Calu3 (cell line): Measurements from ENCODE around the gene DGCR6L. TPM values are rescaled to one million over a fixed set of nuclear protein-coding genes. Genes with fewer than 3 reads are reported as not detected.

ENCODE experiments used
- BruUV-seq: library from RNA; stranded (reverse); fragments of 400-500 nt; replicated peaks from 2 replicates; lab custom pipeline; 2021; lab: Mats Ljungman, UMichigan
- CTCF ChIA-PET: fragments of 300-600 bp; sonication (Branson Sonifier 250); formaldehyde crosslinking; loops from one replicate; lab custom pipeline; 2022; ENCODE audit warnings: antibody characterized with exemption; lab: Charles Lee
- DNase-seq: peaks from one replicate; pipeline ENCODE4 v3.0.0; 2022
- H3K27ac Mint-ChIP-seq: one replicate; pipeline ENCODE4 v1.8.0; 2022; ENCODE audit warnings: mixed read lengths; ENCODE audit not compliant: unreplicated experiment
- H3K27me3 Mint-ChIP-seq: one replicate; pipeline ENCODE4 v1.8.0; 2022; ENCODE audit warnings: mixed read lengths; ENCODE audit not compliant: unreplicated experiment
- H3K36me3 Mint-ChIP-seq: one replicate; pipeline ENCODE4 v1.8.0; 2022; ENCODE audit warnings: mild to moderate bottlenecking, moderate library complexity, mixed read lengths; ENCODE audit not compliant: insufficient read depth, unreplicated experiment
- H3K4me1 Mint-ChIP-seq: one replicate; pipeline ENCODE4 v1.8.0; 2022; ENCODE audit warnings: mild to moderate bottlenecking, low read depth, mixed read lengths; ENCODE audit not compliant: unreplicated experiment
- H3K4me3 Mint-ChIP-seq: one replicate; pipeline ENCODE4 v1.8.0; 2022; ENCODE audit warnings: mild to moderate bottlenecking, low read depth, moderate library complexity, mixed read lengths; ENCODE audit not compliant: unreplicated experiment
- H3K9me3 Mint-ChIP-seq: one replicate; pipeline ENCODE4 v1.8.0; 2022; ENCODE audit warnings: low read depth, mixed read lengths; ENCODE audit not compliant: unreplicated experiment
- intact Hi-C: fragments of 100-400 bp; cut with micrococcal nuclease; formaldehyde crosslinking; loops from one replicate; pipeline ENCODE4 v1.10.0; 2022; ENCODE audit not compliant: unreplicated experiment
- total RNA-seq: library from RNA; stranded (reverse); gene quantifications from 2 replicates; pipeline ENCODE4 v1.2.3, GENCODE V29; 2022
- TF ChIP-seq, protein P1 (sequence below): fragments of 200-600 bp; IDR thresholded peaks from one replicate; pipeline ENCODE4 v1.8.0; 2022; ENCODE audit warnings: antibody characterized with exemption; ENCODE audit not compliant: unreplicated experiment

Gene DGCR6L
- total RNA-seq, 1 experiment from 2014 or later = 39.6 TPM

DNA sequence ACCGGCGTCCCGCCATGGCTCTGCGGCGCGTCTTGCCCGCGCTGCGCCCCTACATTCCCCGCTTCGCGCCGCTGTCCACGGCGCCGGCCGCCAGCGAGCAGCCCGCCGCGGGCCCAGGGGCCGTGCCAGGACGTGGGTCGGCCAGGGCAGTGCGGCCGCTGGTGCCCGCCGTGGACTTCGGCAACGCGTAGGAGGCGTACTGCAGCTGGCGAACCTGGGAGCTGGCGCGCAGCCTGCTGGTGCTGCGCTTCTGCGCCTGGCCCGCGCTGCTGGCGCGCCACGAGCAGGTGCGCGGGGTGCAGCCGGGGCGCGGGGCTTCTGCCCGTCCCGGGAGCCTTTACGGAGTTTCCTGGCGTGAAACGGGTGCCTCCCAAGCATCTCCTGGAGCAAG lies 20.1 kb downstream of the DGCR6L start:
- Mint-ChIP-seq H3K4me1 (peaks cover 15% of the 10 kb centered on the region), H3K36me3 (peaks cover 26% of the 10 kb centered on the region), H3K9me3 (no peaks in the 10 kb centered on the region), H3K27me3 (peaks cover 81% of the 10 kb centered on the region), H3K4me3 (peak overlapping the region; percentile 83), H3K27ac (no peak overlapping the region)
- DNase-seq = no peak
- CTCF ChIA-PET = no interaction called here
- intact Hi-C loops = no loop called here
- BruUV-seq = no TSS peak
- TF ChIP-seq, protein P1, sequence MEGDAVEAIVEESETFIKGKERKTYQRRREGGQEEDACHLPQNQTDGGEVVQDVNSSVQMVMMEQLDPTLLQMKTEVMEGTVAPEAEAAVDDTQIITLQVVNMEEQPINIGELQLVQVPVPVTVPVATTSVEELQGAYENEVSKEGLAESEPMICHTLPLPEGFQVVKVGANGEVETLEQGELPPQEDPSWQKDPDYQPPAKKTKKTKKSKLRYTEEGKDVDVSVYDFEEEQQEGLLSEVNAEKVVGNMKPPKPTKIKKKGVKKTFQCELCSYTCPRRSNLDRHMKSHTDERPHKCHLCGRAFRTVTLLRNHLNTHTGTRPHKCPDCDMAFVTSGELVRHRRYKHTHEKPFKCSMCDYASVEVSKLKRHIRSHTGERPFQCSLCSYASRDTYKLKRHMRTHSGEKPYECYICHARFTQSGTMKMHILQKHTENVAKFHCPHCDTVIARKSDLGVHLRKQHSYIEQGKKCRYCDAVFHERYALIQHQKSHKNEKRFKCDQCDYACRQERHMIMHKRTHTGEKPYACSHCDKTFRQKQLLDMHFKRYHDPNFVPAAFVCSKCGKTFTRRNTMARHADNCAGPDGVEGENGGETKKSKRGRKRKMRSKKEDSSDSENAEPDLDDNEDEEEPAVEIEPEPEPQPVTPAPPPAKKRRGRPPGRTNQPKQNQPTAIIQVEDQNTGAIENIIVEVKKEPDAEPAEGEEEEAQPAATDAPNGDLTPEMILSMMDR = no peak

DNA sequence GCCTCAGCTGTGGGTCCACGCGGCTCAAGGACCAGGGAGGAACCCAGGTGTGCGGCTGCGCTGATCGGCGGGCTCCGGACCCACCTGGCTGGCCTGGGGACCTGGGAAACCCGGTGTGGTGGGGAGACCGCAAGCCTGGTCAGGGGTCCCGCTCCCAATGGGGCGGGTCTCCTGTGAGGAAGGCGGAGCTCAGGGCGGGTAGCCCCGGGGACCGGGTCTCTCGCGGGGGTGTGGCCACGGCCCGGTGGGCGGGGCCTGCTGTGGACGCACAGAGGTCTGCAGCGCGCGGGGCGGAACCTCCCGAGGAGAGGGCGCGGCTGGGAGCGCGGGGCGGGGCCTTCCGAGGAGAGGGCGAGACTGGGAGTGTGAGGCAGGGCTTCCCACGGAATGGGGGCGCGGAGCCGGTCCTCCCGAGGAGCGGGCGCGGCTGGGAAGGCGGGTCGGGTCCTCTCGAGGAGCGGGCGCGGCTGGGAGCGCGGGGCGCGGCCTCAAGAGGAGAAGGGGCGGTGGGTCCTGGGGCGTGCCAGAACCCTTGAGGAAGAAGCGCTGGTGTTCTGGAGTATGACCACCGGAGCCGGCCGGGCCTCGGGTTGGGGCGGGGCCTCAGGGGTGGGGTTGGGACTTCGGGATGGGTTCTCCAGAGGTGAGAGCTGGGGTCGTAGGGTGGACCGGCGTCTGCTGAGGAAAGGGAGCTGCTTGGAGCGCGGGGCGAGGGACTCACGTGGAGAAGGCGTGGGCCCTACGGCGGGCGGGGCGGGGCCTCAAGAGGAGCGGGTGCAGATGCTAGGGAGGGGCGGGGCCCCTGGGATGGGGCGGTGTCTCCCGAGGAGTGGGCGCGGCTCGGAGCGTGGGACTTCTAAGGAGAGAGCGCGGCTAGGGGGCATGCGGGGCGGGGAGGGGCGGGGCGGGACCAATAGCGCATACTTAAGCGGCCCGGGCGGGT lies 20.8 kb downstream of the DGCR6L start:
- Mint-ChIP-seq H3K27ac (no peak overlapping the region), H3K36me3 (peaks cover 26% of the 10 kb centered on the region), H3K27me3 (peaks cover 87% of the 10 kb centered on the region), H3K4me1 (peaks cover 15% of the 10 kb centered on the region), H3K4me3 (peak overlapping the region; percentile 83), H3K9me3 (no peaks in the 10 kb centered on the region)
- intact Hi-C loops = no loop called here
- CTCF ChIA-PET = no interaction called here
- DNase-seq = peak; percentile 79
- no TSS peak for BruUV-seq
- TF ChIP-seq, protein P1 = no peak

DNA sequence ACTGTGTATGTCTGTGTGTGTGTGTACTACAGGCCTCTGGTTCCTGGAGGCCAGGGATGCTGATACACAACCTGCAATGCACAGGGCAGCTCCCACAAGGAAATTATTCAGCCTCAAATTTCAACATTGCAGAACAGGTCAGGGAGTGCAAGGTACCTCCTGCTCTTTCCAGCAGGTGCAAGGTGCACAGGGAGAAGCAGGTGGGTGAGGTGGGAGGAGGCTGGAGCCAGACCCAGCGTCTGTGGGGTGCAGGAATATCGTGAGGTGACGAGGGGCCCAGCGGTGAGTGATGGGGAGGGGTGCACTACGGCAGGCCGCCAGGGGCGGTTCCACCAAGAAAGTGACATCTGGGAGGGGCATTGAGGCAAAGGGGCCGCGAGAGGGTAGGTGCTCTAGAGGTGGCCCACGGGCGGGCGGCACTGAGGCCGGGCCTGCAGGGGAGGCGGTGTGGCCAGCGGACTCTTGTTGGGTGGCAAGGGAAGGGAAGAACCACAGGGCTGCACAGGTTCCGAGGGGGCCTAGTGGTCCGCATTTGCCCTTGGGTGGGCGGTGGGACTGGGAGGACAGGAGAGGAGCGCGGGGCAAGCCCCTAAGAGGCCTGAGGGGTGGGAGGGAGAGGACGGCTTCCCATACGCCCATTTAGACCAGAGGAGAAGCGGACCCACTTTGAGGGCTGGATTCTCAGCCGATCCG lies 21.6 kb downstream of the DGCR6L start:
- CTCF ChIA-PET = interaction anchor here (0.5 kb wide), 1 partner anchor 237 kb away, joined by 3 read pairs; no protein-coding TSS in a partner anchor
- no peaks in the 10 kb centered on the region for H3K9me3 Mint-ChIP-seq
- TF ChIP-seq, protein P1 = no peak
- peak overlapping the region; percentile 83 for H3K4me3 Mint-ChIP-seq
- H3K36me3 Mint-ChIP-seq = peaks cover 26% of the 10 kb centered on the region
- H3K27me3 Mint-ChIP-seq = peaks cover 90% of the 10 kb centered on the region
- H3K27ac Mint-ChIP-seq = no peak overlapping the region
- H3K4me1 Mint-ChIP-seq = peaks cover 15% of the 10 kb centered on the region
- no peak for DNase-seq
- intact Hi-C loops = no loop called here
- no TSS peak for BruUV-seq

DNA sequence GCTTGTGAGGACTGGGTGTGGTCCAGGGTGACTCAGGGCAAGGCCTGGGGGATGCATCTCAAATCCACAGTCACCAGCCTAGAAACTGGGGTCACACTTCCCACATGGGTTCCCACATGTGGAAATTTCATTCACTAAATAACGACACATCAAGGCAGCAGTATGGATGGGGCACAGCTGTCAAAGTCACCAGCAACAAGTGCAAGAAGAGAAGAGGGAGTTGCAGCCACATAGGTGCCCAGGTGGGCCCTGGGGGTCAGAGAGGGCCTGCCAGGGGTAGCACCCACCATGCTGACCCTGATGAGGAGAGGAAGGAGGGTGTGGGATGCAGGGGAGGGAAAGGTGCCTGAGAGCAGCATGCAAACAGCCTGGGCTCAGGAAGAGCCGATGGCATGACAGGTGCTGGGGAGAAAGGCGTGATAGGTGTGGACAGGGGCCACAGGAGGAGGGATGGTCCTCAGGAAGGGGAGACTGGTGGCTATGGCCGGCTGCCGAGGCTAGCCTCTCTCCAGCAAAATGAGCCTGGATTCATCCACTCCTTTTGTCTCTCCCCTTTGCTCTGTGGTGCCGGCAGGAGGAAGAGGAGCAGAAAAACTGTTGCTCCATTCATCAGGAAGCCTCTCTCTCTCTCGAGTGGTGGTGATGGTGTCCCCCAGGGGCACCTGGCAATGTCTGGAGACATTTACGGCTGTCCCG lies 22.3 kb downstream of the DGCR6L start:
- Mint-ChIP-seq H3K27ac (no peak overlapping the region), H3K27me3 (peaks cover 90% of the 10 kb centered on the region), H3K36me3 (peaks cover 28% of the 10 kb centered on the region), H3K4me3 (peak overlapping the region; percentile 83), H3K4me1 (peaks cover 15% of the 10 kb centered on the region), H3K9me3 (no peaks in the 10 kb centered on the region)
- CTCF ChIA-PET = no interaction called here
- TF ChIP-seq, protein P1 = no peak
- DNase-seq = no peak
- intact Hi-C loops = no loop called here
- BruUV-seq = no TSS peak
